IPS-15b (cell line): Measurements from ENCODE around the gene FMNL2.

ENCODE experiments used
- H3K27me3 ChIP-seq: one replicate; pipeline ENCODE4 v1.6.1; 2013; ENCODE audit warnings: low read length; ENCODE audit not compliant: control insufficient read depth, insufficient read depth
- H3K36me3 ChIP-seq: one replicate; pipeline ENCODE4 v1.6.1; 2013; ENCODE audit warnings: low read length; ENCODE audit not compliant: control insufficient read depth, insufficient read depth
- H3K4me1 ChIP-seq: one replicate; pipeline ENCODE4 v1.6.1; 2013; ENCODE audit warnings: mild to moderate bottlenecking, low read length; ENCODE audit not compliant: control insufficient read depth, insufficient read depth
- H3K4me3 ChIP-seq: one replicate; pipeline ENCODE4 v1.5.1; 2013; ENCODE audit warnings: low read depth, low read length
- H3K9ac ChIP-seq: one replicate; pipeline ENCODE4 v1.6.1; 2013; ENCODE audit warnings: low read depth, mild to moderate bottlenecking, low read length
- H3K9me3 ChIP-seq: one replicate; pipeline ENCODE4 v1.6.1; 2013; ENCODE audit warnings: mild to moderate bottlenecking, low read length; ENCODE audit not compliant: control insufficient read depth, insufficient read depth

The FMNL2 gene

GRCh38 chr2:152395103-152395502 lies 60.1 kb downstream of the FMNL2 start:
- Histone ChIP-seq H3K9ac (no peak overlapping the region), H3K4me3 (no peak overlapping the region), H3K36me3 (no peaks in the 10 kb centered on the region), H3K27me3 (no peaks in the 10 kb centered on the region), H3K9me3 (no peaks in the 10 kb centered on the region), H3K4me1 (peaks cover 13% of the 10 kb centered on the region)

- H3K27me3 ChIP-seq: no peaks in the 10 kb centered on the region
- H3K4me3 ChIP-seq: no peak overlapping the region
- no peak overlapping the region for H3K9ac ChIP-seq
- H3K36me3 ChIP-seq: no peaks in the 10 kb centered on the region
- H3K9me3 ChIP-seq: no peaks in the 10 kb centered on the region
- peaks cover 13% of the 10 kb centered on the region for H3K4me1 ChIP-seq
Measured at GRCh38 chr2:152395572-152395971, 60.6 kb downstream of the FMNL2 start.

- Histone ChIP-seq H3K27me3 (no peaks in the 10 kb centered on the region), H3K9me3 (no peaks in the 10 kb centered on the region), H3K36me3 (no peaks in the 10 kb centered on the region), H3K9ac (no peak overlapping the region), H3K4me1 (peaks cover 13% of the 10 kb centered on the region), H3K4me3 (no peak overlapping the region)
Measured at GRCh38 chr2:152396051-152396511, 61.1 kb downstream of the FMNL2 start.

- Histone ChIP-seq H3K4me3 (no peak overlapping the region), H3K9ac (no peak overlapping the region), H3K9me3 (no peaks in the 10 kb centered on the region), H3K4me1 (peaks cover 13% of the 10 kb centered on the region), H3K27me3 (no peaks in the 10 kb centered on the region), H3K36me3 (no peaks in the 10 kb centered on the region)
Measured at GRCh38 chr2:152396763-152397162, 61.8 kb downstream of the FMNL2 start.

GRCh38 chr2:152399003-152399402 lies 64.0 kb downstream of the FMNL2 start:
- Histone ChIP-seq H3K9me3 (no peaks in the 10 kb centered on the region), H3K4me3 (no peak overlapping the region), H3K4me1 (peaks cover 13% of the 10 kb centered on the region), H3K36me3 (no peaks in the 10 kb centered on the region), H3K9ac (no peak overlapping the region), H3K27me3 (no peaks in the 10 kb centered on the region)

- no peaks in the 10 kb centered on the region for H3K27me3 ChIP-seq
- peaks cover 7% of the 10 kb centered on the region for H3K4me1 ChIP-seq
- H3K9ac ChIP-seq: no peak overlapping the region
- no peaks in the 10 kb centered on the region for H3K36me3 ChIP-seq
- no peak overlapping the region for H3K4me3 ChIP-seq
- H3K9me3 ChIP-seq: no peaks in the 10 kb centered on the region
Measured at GRCh38 chr2:152400607-152401214, 65.7 kb downstream of the FMNL2 start.

DNA sequence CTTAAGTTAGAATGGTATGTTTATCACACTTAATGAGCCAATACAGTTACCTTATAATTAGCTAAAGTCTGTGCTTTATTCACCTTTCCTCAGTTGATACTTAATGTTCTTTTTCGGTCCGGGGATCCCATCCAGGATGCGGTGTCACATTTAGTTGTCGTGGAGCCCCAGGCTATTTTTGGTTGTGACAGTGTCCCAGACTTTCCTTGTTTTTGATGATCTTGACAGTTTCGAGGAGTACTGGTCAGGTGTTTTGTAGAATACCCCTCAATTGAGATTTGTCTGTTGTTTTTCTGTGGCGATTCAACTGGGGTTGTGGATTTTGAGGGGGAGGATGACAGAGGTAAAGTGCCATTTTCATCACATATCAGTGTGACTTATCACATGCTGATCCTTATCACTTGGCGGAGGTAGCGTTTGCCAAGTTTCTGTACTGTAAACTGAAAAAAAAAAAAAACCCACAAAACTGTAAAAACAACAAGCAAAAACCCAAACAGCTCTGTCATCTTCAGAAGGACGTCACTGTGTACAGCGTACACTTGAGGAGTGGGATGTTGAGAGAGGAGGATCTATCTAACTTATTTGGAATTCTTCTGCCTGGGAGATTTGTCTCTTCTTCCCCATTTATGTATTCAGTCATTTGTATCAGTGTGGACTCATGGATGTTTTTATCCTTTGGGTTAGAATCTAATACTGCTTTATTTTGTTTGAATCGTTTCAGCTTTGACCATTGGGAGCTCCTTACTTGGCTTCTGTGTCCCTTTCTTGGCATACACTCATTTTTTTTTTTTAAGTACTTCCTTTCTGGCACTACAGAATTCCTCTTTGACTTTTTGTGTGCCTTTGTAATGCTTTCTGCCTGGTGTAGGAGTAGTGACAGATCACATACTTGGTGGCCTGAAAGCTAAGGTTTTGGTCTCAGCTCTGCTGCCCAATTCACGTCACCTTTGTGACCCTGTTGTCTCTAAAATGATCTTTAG lies 68.1 kb downstream of the FMNL2 start:
- Histone ChIP-seq H3K4me3 (no peak overlapping the region), H3K27me3 (no peaks in the 10 kb centered on the region), H3K9ac (no peak overlapping the region), H3K4me1 (peaks cover 19% of the 10 kb centered on the region), H3K9me3 (no peaks in the 10 kb centered on the region), H3K36me3 (no peaks in the 10 kb centered on the region)

DNA sequence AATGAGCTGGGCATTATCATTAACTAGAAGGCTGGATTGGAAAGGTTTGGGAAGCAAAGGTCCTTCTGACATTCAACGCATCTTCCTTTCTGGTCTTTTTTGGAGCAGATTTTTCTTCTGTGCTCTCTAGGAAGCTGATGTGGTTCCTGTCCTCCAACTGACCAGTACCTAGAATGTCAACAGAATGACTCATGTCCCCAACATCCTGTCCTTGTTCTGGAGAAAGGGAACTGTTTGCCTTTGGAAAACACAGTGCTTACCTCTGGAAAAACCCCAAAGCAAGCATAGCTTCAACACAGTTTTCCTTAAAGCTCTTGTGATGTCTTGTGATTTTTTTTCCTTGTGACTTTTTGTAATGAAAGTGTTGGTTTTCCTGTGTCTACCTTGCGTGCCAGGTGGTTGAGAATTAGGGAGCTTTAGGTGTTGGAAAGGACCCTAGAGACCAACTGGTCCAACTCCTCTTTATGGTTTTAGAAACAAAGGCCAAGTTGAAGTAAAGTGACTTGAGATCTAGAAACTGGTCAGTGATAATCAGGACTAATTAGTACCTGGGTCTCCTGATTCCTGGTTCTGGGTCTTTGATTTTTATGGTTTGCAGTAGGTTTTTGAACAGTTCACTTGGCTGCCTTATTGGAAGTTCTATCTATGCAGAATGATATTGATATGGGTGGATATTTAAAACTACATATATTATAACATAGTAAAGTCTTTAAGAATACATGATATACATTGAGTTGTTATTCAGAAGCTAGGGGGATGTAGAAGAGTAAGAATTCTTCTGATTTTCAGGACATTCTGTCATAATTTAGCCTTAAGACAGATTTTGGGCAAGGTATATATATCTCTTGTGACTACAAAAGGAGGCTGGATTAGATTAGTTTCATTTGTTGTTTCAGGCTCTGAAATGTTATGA lies 70.5 kb downstream of the FMNL2 start:
- H3K4me3 ChIP-seq: no peak overlapping the region
- no peaks in the 10 kb centered on the region for H3K27me3 ChIP-seq
- H3K4me1 ChIP-seq: peaks cover 24% of the 10 kb centered on the region
- H3K9me3 ChIP-seq: no peaks in the 10 kb centered on the region
- no peak overlapping the region for H3K9ac ChIP-seq
- no peaks in the 10 kb centered on the region for H3K36me3 ChIP-seq

- Histone ChIP-seq H3K9ac (no peak overlapping the region), H3K36me3 (no peaks in the 10 kb centered on the region), H3K4me1 (peaks cover 28% of the 10 kb centered on the region), H3K9me3 (no peaks in the 10 kb centered on the region), H3K27me3 (no peaks in the 10 kb centered on the region), H3K4me3 (no peak overlapping the region)
Measured at GRCh38 chr2:152406119-152406835, 71.3 kb downstream of the FMNL2 start.

DNA sequence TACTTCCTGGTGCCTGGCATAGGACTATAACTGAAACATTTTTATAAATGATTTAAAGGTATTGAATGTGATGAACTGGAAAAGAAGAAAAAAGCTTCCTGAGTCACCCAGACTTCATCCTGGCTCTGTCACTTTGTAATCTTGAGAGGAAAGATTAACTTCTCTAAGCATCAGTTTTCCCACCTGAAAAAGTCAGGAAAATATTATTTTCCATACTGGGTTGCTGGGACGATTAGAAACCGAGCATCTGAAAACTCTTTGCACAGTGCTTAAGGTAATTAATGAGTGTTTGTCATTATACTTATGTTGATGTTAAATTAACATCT lies 71.8 kb downstream of the FMNL2 start:
- no peak overlapping the region for H3K4me3 ChIP-seq
- H3K9ac ChIP-seq: no peak overlapping the region
- H3K4me1 ChIP-seq: peaks cover 29% of the 10 kb centered on the region
- H3K36me3 ChIP-seq: no peaks in the 10 kb centered on the region
- no peaks in the 10 kb centered on the region for H3K27me3 ChIP-seq
- H3K9me3 ChIP-seq: no peaks in the 10 kb centered on the region

DNA sequence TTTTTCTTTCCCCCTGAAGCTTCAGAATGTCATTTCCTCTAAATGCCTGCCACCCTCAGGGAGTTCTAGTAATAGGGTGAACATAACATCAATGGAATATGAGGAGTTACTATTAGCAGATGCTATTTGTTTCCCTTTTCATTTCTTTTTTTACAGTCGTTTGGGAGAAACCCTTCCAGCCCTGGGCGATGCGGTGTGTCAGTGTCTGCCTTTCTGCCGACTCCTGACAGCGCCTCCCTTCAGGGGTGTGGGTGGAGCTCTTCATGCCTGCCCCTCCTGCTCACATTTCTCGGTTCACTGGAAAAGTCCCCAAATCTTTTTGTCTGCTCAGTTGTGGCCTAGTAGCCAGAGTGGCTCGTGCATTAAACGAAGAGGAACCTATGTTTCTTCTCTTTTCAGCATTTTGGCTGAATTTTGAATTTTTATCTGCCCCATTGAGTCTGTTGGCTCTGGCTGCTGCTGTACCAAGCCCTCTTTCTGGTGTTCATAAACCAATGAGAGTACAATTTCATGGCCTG lies 72.3 kb downstream of the FMNL2 start:
- Histone ChIP-seq H3K4me3 (no peak overlapping the region), H3K9ac (peak overlapping the region; percentile 2), H3K4me1 (peaks cover 29% of the 10 kb centered on the region), H3K36me3 (no peaks in the 10 kb centered on the region), H3K27me3 (no peaks in the 10 kb centered on the region), H3K9me3 (no peaks in the 10 kb centered on the region)
